Ovary (tissue), 3 donors: ENCODE data around the gene ZNF532.

Source experiments
- EP300 ChIP-seq: sonication (generic); formaldehyde crosslinking; IDR thresholded peaks from one replicate; pipeline ENCODE4 v1.6.1; 2017; ENCODE audit warnings: antibody characterized with exemption
- TF ChIP-seq, protein P1 (sequence below), 3 donors: fragments of 450-650 bp in 2 of 3; fragments of 200-600 bp in 1 of 3; IDR thresholded peaks; one replicate each; pipeline versions ENCODE4 v1.5.1 to v1.8.0; 2016 to 2022; ENCODE audit warnings: antibody characterized with exemption in 3 of 3, mild to moderate bottlenecking in 1 of 3
- donor health status: DM: no; HTN: no; CAD: no.

- TF ChIP-seq, protein P1, sequence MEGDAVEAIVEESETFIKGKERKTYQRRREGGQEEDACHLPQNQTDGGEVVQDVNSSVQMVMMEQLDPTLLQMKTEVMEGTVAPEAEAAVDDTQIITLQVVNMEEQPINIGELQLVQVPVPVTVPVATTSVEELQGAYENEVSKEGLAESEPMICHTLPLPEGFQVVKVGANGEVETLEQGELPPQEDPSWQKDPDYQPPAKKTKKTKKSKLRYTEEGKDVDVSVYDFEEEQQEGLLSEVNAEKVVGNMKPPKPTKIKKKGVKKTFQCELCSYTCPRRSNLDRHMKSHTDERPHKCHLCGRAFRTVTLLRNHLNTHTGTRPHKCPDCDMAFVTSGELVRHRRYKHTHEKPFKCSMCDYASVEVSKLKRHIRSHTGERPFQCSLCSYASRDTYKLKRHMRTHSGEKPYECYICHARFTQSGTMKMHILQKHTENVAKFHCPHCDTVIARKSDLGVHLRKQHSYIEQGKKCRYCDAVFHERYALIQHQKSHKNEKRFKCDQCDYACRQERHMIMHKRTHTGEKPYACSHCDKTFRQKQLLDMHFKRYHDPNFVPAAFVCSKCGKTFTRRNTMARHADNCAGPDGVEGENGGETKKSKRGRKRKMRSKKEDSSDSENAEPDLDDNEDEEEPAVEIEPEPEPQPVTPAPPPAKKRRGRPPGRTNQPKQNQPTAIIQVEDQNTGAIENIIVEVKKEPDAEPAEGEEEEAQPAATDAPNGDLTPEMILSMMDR (IDR thresholded peaks at IDR 0.05), result no peak
- no peak for TF ChIP-seq EP300
Measured at GRCh38 chr18:58943896-58944295, 79.2 kb downstream of the ZNF532 start.
